Stomach smooth muscle (tissue), 2 donors: ENCODE measurements around the gene ING2.
"Not testable (repeated sequence)": the region's sequence is repeated elsewhere in the genome, so short reads cannot be mapped to it uniquely, and the experiment has no call there.

Source experiments
- H3K27ac ChIP-seq: one replicate; pipeline ENCODE4 v1.7.0; 2013; ENCODE audit warnings: mild to moderate bottlenecking, low read length, inconsistent platforms
- H3K27me3 ChIP-seq, 2 donors: one replicate each; pipeline ENCODE4 v1.7.0; 2013; ENCODE audit warnings: low read length in 2 of 2; ENCODE audit not compliant: insufficient read depth in 2 of 2, control insufficient read depth in 1 of 2
- H3K36me3 ChIP-seq, 2 donors: one replicate each; pipeline ENCODE4 v1.7.0; 2013; ENCODE audit warnings: low read length in 2 of 2; ENCODE audit not compliant: control insufficient read depth in 2 of 2, insufficient read depth in 2 of 2
- H3K4me1 ChIP-seq: one replicate; pipeline ENCODE4 v1.7.0; 2013; ENCODE audit warnings: low read length; ENCODE audit not compliant: control insufficient read depth, insufficient read depth
- H3K4me3 ChIP-seq, 2 donors: one replicate each; pipeline ENCODE4 v1.7.0; 2013; ENCODE audit warnings: low read length in 2 of 2
- H3K9ac ChIP-seq, 2 donors: one replicate each; pipeline ENCODE4 v1.7.0; 2013; ENCODE audit warnings: low read length in 2 of 2, mild to moderate bottlenecking in 1 of 2
- H3K9me3 ChIP-seq, 2 donors: one replicate each; pipeline ENCODE4 v1.7.0; 2013; ENCODE audit warnings: low read length in 2 of 2; ENCODE audit not compliant: control insufficient read depth in 2 of 2
- donor health status: healthy.
- donor health status: Pancreatic carcinoma.

The ING2 gene

DNA sequence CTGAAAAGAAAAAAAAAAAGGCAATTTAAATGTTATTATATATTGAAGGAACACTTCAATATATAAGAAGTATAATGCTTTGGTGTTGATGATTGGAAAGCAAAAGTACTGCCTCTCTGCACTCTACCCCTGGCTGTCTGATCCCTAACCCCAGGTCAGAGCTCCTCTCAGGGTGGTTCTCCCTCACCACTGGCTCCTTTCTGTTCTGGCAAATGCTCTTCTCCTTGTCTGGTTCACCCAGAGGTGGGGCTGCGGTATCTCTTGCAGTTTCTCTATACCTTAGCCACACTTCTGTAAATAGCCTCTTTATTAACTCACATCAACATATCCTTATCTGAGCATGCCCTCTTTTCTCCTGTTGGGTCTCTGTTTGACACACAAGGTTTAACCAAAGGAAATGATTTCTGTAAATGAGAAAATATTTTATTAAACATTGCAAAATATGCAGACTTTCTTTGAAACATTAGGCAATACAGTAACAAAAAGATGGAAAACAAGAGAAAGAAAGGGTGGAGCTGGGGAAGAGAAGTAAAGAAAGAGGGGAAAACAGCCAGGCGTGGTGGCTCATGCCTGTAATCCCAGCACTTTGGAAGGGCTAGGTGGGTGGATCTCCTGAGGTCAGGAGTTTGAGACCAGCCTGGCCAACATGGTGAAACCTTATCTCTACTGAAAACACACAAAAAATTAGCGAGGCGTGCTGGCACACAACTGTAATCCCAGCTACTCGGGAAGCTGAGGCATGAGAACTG is 45.7 kb downstream of the ING2 start:
- Histone ChIP-seq H3K27ac (no peak overlapping the region), H3K9me3 (no peaks in the 10 kb centered on the region), H3K9ac (no peak overlapping the region), H3K27me3 (peaks cover 0 to 8% of the 10 kb centered on the region in 2 donors), H3K36me3 (no peaks in the 10 kb centered on the region), H3K4me3 (no peak overlapping the region), H3K4me1 (no peaks in the 10 kb centered on the region)

DNA sequence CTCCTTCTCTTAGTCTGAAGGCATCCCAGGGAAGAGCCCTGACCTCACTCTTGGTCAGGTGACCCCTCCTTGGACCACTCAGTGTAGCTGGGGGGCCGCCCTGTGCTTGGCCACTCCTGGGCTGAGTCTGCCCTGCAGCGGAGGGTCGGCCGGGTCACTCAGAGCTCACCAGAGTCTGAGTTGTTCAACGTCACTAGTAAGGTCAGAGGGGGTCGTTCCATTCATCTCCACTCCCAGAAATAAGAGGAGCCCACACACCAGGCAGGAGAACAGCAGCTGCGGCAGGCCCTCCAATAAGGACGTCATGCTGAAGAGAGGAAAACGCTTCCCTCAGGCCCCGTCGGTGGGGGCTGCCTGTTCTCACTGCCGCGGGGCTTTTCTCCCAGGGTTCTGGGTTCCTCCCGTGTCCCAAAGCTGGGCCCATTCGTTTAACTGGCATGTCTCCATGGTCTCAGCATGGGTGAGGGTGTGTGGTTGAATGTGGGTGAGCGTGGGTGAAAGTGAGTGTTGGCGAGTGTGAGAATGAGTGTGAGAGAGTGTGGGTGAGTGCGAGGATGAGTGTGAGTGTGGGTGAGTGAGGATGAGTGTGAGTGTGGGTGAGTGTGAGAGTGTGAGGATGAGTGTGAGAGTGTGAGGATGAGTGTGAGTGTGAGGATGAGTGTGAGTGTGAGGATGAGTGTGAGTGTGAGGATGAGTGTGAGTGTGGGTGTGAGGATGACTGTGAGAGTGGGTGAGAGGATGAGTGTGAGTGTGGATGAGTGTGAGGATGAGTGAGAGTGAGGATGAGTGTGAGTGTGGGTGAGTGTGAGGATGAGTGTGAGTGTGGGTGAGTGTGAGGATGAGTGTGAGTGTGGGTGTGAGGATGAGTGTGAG is 47.7 kb downstream of the ING2 start:
- no peak overlapping the region for H3K27ac ChIP-seq
- H3K9ac ChIP-seq = no peak overlapping the region
- H3K4me1 ChIP-seq = no peaks in the 10 kb centered on the region
- peaks cover 0 to 8% of the 10 kb centered on the region in 2 donors for H3K27me3 ChIP-seq
- H3K4me3 ChIP-seq = no peak overlapping the region
- no peaks in the 10 kb centered on the region for H3K9me3 ChIP-seq
- H3K36me3 ChIP-seq = no peaks in the 10 kb centered on the region

DNA sequence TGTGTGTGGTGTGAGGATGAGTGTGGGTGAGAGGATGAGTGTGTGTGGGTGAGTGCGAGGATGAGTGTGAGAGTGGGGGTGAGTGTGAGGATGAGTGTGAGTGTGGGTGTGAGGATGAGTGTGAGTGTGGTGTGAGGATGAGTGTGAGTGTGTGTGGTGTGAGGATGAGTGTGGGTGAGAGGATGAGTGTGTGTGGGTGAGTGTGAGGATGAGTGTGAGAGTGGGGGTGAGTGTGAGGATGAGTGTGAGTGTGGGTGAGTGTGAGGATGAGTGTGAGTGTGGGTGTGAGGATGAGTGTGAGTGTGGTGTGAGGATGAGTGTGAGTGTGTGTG is 48.3 kb downstream of the ING2 start:
- not testable (repeated sequence) for H3K4me3 ChIP-seq, H3K36me3 ChIP-seq, H3K9ac ChIP-seq, H3K27me3 ChIP-seq, H3K4me1 ChIP-seq, H3K9me3 ChIP-seq, H3K27ac ChIP-seq

DNA sequence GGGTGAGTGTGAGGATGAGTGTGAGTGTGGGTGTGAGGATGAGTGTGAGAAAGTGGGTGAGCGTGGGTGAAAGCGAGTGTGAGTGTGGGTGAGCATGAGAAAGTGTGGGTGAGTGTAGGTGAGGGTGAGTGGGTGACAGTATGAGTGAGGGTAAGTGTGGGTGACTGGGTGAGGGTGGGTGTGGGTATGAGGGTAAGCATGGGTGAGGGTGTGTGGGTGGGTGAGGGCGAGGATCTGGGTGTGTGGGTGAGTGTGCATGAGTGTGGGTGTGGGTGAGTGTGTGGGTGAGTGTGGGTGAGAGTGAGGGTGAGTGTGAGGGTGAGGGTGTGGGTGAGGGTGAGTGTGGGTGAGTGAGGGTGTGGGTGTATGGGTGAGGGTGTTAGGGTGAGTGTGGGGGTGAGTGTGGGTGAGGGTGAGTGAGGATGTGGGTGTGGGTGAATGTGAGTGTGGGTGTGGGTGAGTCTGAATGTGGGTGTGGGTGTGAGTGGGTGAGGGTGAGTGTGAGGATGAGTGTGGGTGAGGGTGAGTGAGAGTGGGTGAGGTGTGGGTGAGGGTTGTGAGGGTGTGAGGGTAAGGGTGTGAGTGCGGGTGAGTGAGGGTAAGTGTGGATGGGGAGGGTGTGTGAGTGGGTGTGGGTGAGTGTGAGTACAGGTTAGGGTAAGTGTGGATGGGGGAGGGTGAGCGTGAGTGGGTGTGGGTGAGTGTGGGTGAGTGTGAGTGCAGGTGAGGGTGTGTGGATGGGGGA is 48.9 kb downstream of the ING2 start:
- H3K27ac ChIP-seq = no peak overlapping the region
- H3K27me3 ChIP-seq = peaks cover 0 to 8% of the 10 kb centered on the region in 2 donors
- no peak overlapping the region for H3K9ac ChIP-seq
- no peaks in the 10 kb centered on the region for H3K9me3 ChIP-seq
- no peaks in the 10 kb centered on the region for H3K4me1 ChIP-seq
- H3K36me3 ChIP-seq = no peaks in the 10 kb centered on the region
- no peak overlapping the region for H3K4me3 ChIP-seq

DNA sequence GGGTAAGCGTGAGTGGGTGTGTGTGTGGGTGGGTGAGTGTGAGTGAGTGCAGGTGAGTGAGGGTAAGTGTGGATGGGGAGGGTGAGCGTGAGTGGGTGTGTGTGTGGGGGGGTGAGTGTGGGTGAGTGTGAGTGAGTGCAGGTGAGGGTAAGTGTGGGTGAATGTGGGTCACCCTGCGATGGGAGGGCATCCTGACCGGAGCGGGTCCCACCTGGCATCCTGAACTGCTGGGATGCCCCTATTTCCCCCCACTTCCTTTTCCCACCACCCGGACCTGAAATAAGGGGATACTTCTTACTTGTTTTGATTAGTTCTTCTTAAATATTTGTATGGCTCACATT is 49.5 kb downstream of the ING2 start:
- H3K9me3 ChIP-seq = no peaks in the 10 kb centered on the region

DNA sequence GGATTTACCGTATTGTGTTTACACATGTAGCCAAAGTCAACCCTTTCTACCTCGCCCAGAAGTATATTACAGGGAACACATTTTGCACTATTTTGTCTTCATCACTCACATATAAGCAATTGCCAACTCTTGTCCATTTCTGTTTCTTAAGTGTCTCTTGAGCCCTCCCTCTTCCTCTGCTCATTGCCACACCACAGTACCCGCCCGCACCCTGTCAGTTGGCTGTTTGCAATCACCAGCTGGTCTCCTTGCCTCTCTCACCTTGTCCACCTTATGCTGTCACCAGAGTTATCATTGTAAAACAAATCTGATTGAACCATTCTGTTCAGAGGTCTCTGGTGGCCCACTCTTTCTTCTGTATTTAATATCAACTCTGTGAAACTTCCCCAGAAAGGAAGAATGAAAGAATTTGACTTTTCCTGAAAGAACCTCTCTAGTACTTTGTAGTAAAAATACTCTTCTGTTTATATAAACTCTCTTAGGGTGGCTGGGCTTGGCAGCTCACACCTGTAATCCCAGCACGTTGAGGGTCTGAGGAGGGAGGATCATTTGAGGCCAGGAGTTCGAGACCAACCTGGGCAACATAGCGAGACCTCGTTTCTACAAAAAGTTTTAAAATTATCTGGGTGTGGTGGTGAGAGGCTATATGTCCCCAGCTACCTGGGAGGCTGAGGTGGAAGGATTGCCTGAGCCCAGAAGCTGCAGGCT is 50.2 kb downstream of the ING2 start:
- H3K27me3 ChIP-seq = peaks cover 0 to 4% of the 10 kb centered on the region in 2 donors

More for the DNA sequence above, 49.5 kb downstream of the ING2 start:
- Histone ChIP-seq H3K4me3 (no peak overlapping the region), H3K9ac (no peak overlapping the region), H3K4me1 (no peaks in the 10 kb centered on the region), H3K36me3 (no peaks in the 10 kb centered on the region), H3K27me3 (peaks cover 0 to 8% of the 10 kb centered on the region in 2 donors), H3K27ac (no peak overlapping the region)

DNA sequence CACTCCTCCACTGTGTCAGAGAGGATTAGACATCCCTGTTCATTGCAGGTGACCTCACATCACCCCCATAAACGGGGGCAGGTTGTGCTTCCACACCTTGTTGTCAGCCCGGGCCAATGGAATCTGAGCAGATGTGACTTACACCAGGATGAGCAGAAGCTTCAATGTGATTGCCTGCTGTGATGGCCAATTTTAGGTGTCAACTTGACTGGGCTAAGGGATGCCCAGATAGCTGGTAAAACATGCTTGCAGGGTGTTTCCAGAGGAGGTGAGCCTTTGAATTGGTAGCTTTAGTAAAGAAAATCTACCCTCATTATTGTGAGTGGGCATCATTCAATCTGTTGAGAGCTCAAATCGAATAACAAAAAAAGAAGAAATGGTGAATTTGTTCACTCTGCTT is 52.1 kb downstream of the ING2 start:
- no peaks in the 10 kb centered on the region for H3K36me3 ChIP-seq
- H3K27ac ChIP-seq = no peak overlapping the region
- H3K4me1 ChIP-seq = no peaks in the 10 kb centered on the region
- no peak overlapping the region for H3K4me3 ChIP-seq
- no peak overlapping the region for H3K9ac ChIP-seq
- H3K9me3 ChIP-seq = no peaks in the 10 kb centered on the region
- H3K27me3 ChIP-seq = no peaks in the 10 kb centered on the region

More for the DNA sequence above, 50.2 kb downstream of the ING2 start:
- H3K9me3 ChIP-seq = no peaks in the 10 kb centered on the region
- H3K4me1 ChIP-seq = no peaks in the 10 kb centered on the region
- no peak overlapping the region for H3K4me3 ChIP-seq
- no peak overlapping the region for H3K27ac ChIP-seq
- H3K9ac ChIP-seq = no peak overlapping the region
- no peaks in the 10 kb centered on the region for H3K36me3 ChIP-seq

DNA sequence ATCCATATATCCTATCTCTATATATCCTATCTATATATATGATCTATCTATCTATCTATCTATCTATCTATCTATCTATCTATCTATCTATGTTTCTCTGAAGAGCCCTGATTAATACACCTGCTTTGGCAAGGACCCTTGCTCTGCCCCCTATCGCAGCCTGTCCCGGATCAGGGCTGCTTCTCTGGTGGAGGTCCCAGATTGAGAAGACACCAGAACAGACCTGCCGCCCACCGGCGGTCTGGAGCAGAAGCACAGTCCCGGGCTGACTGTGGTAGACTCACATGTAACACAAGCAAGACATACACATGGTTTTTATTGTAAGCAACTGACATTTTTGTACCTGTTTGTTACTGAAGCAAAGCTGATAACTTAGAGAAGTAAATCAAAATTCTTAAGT is 52.8 kb downstream of the ING2 start:
- no peak overlapping the region for H3K27ac ChIP-seq
- no peak overlapping the region for H3K4me3 ChIP-seq
- no peaks in the 10 kb centered on the region for H3K36me3 ChIP-seq

DNA sequence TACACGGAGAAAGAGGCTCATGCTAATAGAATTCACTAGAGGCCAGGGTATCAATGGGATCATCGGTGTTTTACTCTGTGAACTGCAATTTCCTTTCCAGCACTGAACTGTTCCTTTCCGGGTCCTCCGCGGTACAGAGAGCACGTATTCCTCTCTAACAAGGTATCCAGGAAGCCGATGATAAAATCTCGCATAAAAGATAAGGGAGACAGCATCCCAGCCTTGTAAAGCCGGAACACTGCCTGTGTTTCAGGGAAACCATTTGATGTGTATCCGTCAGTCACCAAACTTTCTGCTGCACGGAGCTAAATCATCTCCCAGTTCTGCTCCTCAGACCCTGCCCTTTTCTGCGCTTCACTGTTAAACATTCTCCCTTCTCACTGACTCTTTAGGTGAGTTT is 54.0 kb downstream of the ING2 start:
- no peak overlapping the region for H3K27ac ChIP-seq
- no peaks in the 10 kb centered on the region for H3K9me3 ChIP-seq
- no peak overlapping the region for H3K9ac ChIP-seq
- H3K4me3 ChIP-seq = no peak overlapping the region
- no peaks in the 10 kb centered on the region for H3K27me3 ChIP-seq
- no peaks in the 10 kb centered on the region for H3K36me3 ChIP-seq
- no peaks in the 10 kb centered on the region for H3K4me1 ChIP-seq

More for the DNA sequence above, 52.8 kb downstream of the ING2 start:
- no peaks in the 10 kb centered on the region for H3K27me3 ChIP-seq
- H3K9me3 ChIP-seq = no peaks in the 10 kb centered on the region
- no peaks in the 10 kb centered on the region for H3K4me1 ChIP-seq
- no peak overlapping the region for H3K9ac ChIP-seq

DNA sequence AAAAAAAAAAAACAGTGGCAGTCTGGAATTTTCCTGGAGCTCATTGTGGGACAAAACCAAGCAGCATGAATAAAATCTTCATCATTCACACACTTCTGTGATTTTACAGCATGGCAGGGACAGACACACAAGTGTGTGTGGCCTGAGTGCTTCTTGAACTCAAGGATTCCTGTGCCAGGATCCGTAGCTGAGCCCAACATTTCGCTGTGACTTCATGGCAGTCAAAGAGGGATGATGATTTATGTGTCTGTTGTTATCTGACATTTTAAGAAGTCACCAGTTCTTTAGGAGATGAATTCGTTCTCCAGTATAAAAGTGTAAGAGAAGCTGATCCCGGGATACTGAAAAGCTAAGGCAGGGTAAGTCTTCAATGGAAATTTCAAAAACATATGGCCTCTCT is 57.0 kb downstream of the ING2 start:
- Histone ChIP-seq H3K27me3 (no peaks in the 10 kb centered on the region), H3K9ac (no peak overlapping the region), H3K4me1 (no peaks in the 10 kb centered on the region), H3K27ac (no peak overlapping the region), H3K36me3 (no peaks in the 10 kb centered on the region), H3K9me3 (no peaks in the 10 kb centered on the region), H3K4me3 (no peak overlapping the region)
